HG03097 (cell line): ENCODE measurements around the gene WNT9B.

Experiments
- ATAC-seq: cut with Tn5 transposase; IDR thresholded peaks from one replicate; pipeline ENCODE4 v1.9.1; 2021; ENCODE audit not compliant: unreplicated experiment, low FRiP score

The WNT9B gene

GRCh38 chr17:46853896-46854444 is 2.6 kb downstream of the WNT9B start:
- ATAC-seq, result no peak

GRCh38 chr17:46854515-46854914 is 3.1 kb downstream of the WNT9B start:
- ATAC-seq, result no peak

GRCh38 chr17:46854948-46855347 is 3.6 kb downstream of the WNT9B start:
- ATAC-seq, result no peak

- no peak for ATAC-seq
These were observed 6.2 kb downstream of the WNT9B start for GRCh38 chr17:46857600-46857999.

GRCh38 chr17:46859996-46860395 is 8.6 kb downstream of the WNT9B start:
- no peak for ATAC-seq

- ATAC-seq, result no peak
These were observed 11.6 kb downstream of the WNT9B start for GRCh38 chr17:46862949-46863348.

- ATAC-seq, result no peak
These were observed 12.2 kb downstream of the WNT9B start for GRCh38 chr17:46863383-46864121.

GRCh38 chr17:46865100-46865499 is 13.7 kb downstream of the WNT9B start:
- ATAC-seq, result no peak

GRCh38 chr17:46866325-46866724 is 14.9 kb downstream of the WNT9B start:
- ATAC-seq, result no peak

- ATAC-seq, result no peak
These were observed 15.4 kb downstream of the WNT9B start for GRCh38 chr17:46866747-46867146.

GRCh38 chr17:46868689-46869187 is 17.4 kb downstream of the WNT9B start:
- no peak for ATAC-seq

- no peak for ATAC-seq
These were observed 17.9 kb downstream of the WNT9B start for GRCh38 chr17:46869296-46869695.

- no peak for ATAC-seq
These were observed 18.8 kb downstream of the WNT9B start for GRCh38 chr17:46869975-46870803.

GRCh38 chr17:46872421-46872820 is 21.0 kb downstream of the WNT9B start:
- ATAC-seq, result no peak

- no peak for ATAC-seq
These were observed 22.7 kb downstream of the WNT9B start for GRCh38 chr17:46873941-46874645.

GRCh38 chr17:46874906-46875305 is 23.5 kb downstream of the WNT9B start:
- no peak for ATAC-seq

- no peak for ATAC-seq
These were observed 24.5 kb downstream of the WNT9B start for GRCh38 chr17:46875849-46876352.

- no peak for ATAC-seq
These were observed 25.0 kb downstream of the WNT9B start for GRCh38 chr17:46876353-46876887.

- ATAC-seq, result no peak
These were observed 25.5 kb downstream of the WNT9B start for GRCh38 chr17:46876926-46877325.

- no peak for ATAC-seq
These were observed 26.1 kb downstream of the WNT9B start for GRCh38 chr17:46877466-46877865.
